ENCODE results near the gene DHRS3.

DNA sequence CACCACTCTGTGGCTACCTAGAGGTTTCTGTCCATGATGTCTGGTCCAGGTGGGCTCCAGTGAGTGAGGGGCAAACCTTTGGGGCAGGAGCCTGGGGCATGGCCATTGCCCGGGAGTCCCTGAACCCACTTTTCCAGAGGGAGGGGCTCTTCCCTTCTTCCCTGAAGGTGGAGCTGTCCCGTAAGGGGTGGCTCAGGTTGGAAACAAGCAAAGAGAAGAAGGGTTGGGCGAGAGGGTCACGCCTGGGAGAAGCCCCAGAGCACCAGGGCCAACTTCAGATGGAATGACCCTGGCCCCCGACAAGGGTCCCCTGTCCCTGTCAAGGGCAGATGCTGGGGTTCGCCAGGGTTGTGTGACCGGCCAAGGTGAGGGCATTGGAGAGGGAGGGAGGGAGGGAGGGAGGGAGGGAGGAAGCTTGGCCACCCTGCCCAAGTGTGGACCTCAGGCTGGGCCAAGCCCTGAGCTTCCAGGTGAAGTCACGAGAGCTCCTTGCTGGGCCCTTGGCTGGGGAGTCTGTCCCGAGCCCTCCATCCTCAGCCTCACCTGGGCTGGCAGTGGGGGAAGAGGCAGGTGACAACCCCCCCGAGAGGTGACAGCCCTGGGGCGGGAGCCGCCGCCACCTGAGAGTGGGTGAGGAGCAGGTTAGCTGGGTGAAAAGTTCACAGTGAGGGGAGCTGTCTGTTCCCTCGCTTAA is 69.6 kb downstream of the DHRS3 start:
- TF ChIP-seq ZNF274 (IDR thresholded peaks at IDR 0.05; ENCODE audit: low read depth, low read length) (no peak), YY1 (IDR thresholded peaks at IDR 0.05; ENCODE audit: insufficient read depth, insufficient read length) (no peak)
